ENCODE data around the gene MGAT4A.

- TF ChIP-seq CTCF (IDR thresholded peaks at IDR 0.05 in 2 of 3, conservative IDR thresholded peaks at IDR 0.05 in 1 of 3; ENCODE audit: control insufficient read depth in 2 of 3, extremely low read depth in 1 of 3, insufficient read depth in 1 of 3, low read depth in 3 of 3, low read length in 3 of 3) = no peak
- no peak for TF ChIP-seq GATAD2B (conservative IDR thresholded peaks at IDR 0.05; ENCODE audit: low read depth)
- TF ChIP-seq EED (IDR thresholded peaks at IDR 0.05; ENCODE audit: low read depth) = no peak
- TF ChIP-seq HDAC2 (IDR thresholded peaks at IDR 0.05) = no peak
- TF ChIP-seq TAF1 (IDR thresholded peaks at IDR 0.05; ENCODE audit: borderline replicate concordance, low read depth, low read length) = no peak
- no peak for TF ChIP-seq POLR2AphosphoS5 (IDR thresholded peaks at IDR 0.05; ENCODE audit: low read length)
- no peak for TF ChIP-seq E2F4 (IDR thresholded peaks at IDR 0.05; ENCODE audit: low read depth, low read length)
- no peak for TF ChIP-seq TCF12 (IDR thresholded peaks at IDR 0.05; ENCODE audit: low read depth, low read length)
Observed at GRCh38 chr2:98654699-98655495, 76.0 kb downstream of the MGAT4A start.

All from GM12878 (cell line).